WTC11 (cell line): Measurements from ENCODE around the gene DHRS7B. TPM values are rescaled to one million over a fixed set of nuclear protein-coding genes. Genes with fewer than 3 reads are reported as not detected.

Source experiments
- ATAC-seq: fragments of 200-7000 bp; cut with Tn5 transposase; 2 replicates; pipeline ENCODE4 v1.10.0; 2021; ENCODE audit warnings: mild to moderate bottlenecking, moderate library complexity
- CTCF ChIA-PET: fragments of 300-600 bp; sonication (Branson Sonifier 250); formaldehyde crosslinking; loops from one replicate; lab custom pipeline; 2021; ENCODE audit warnings: antibody characterized with exemption; lab: Charles Lee
- POLR2A ChIA-PET: fragments of 350-600 bp; sonication (Branson Sonifier 250); formaldehyde crosslinking; loops from one replicate; lab custom pipeline; 2021; ENCODE audit warnings: antibody characterized with exemption; lab: Charles Lee
- DNase-seq: peaks from one replicate; pipeline ENCODE4 v3.0.0; 2021; ENCODE audit warnings: low spot score
- H3K27ac Mint-ChIP-seq: 2 replicates; pipeline ENCODE4 v1.8.0; 2021; ENCODE audit warnings: mixed read lengths
- H3K27me3 Mint-ChIP-seq: 2 replicates; pipeline ENCODE4 v1.8.0; 2021; ENCODE audit warnings: low read depth, mild to moderate bottlenecking, moderate library complexity, mixed read lengths
- H3K36me3 Mint-ChIP-seq: 2 replicates; pipeline ENCODE4 v1.8.0; 2021; ENCODE audit warnings: mixed read lengths
- H3K4me1 Mint-ChIP-seq: 2 replicates; pipeline ENCODE4 v1.8.0; 2022; ENCODE audit warnings: mixed read lengths
- H3K4me3 Mint-ChIP-seq: 2 replicates; pipeline ENCODE4 v1.8.0; 2021; ENCODE audit warnings: mild to moderate bottlenecking, moderate library complexity, mixed read lengths
- H3K9me3 Mint-ChIP-seq: 2 replicates; pipeline ENCODE4 v1.8.0; 2021; ENCODE audit warnings: mixed read lengths
- ATF1 ChIP-seq: sonication (generic); formaldehyde crosslinking; IDR thresholded peaks from 2 replicates; pipeline ENCODE4 v1.8.1; 2023; ENCODE audit warnings: mild to moderate bottlenecking, moderate library complexity, missing genetic modification reagents
- CREM ChIP-seq: sonication (generic); formaldehyde crosslinking; IDR thresholded peaks from 2 replicates; pipeline ENCODE4 v1.8.1; 2022; ENCODE audit warnings: mild to moderate bottlenecking, missing genetic modification reagents, moderate library complexity
- FOXP1 ChIP-seq: sonication (generic); formaldehyde crosslinking; IDR thresholded peaks from 2 replicates; pipeline ENCODE4 v1.8.0; 2022; ENCODE audit warnings: missing genetic modification reagents, mild to moderate bottlenecking, moderate library complexity, borderline replicate concordance
- NFATC4 ChIP-seq: fragments of 250-450 bp; sonication (Bioruptor Pico); IDR thresholded peaks from 2 replicates; pipeline ENCODE4 v1.9.0; 2021; ENCODE audit warnings: mild to moderate bottlenecking
- NFE2L1 ChIP-seq: sonication (generic); formaldehyde crosslinking; IDR thresholded peaks from 2 replicates; pipeline ENCODE4 v1.8.1; 2023; ENCODE audit warnings: missing genetic modification reagents
- NR3C1 ChIP-seq: sonication (generic); formaldehyde crosslinking; conservative IDR thresholded peaks from 2 replicates; pipeline ENCODE4 v1.8.1; 2023; ENCODE audit warnings: low read depth, mild to moderate bottlenecking, missing genetic modification reagents
- PRDM15 ChIP-seq: sonication (generic); formaldehyde crosslinking; IDR thresholded peaks from 2 replicates; pipeline ENCODE4 v1.8.0; 2022; ENCODE audit warnings: missing genetic modification reagents
- RORB ChIP-seq: fragments of 250-450 bp; sonication (Bioruptor Pico); IDR thresholded peaks from 2 replicates; pipeline ENCODE4 v1.9.0; 2021; ENCODE audit warnings: mild to moderate bottlenecking
- SOX15 ChIP-seq: fragments of 250-450 bp; sonication (Bioruptor Pico); IDR thresholded peaks from 2 replicates; pipeline ENCODE4 v1.9.0; 2021; ENCODE audit warnings: mild to moderate bottlenecking
- SP1 ChIP-seq: sonication (generic); formaldehyde crosslinking; conservative IDR thresholded peaks from 2 replicates; pipeline ENCODE4 v1.8.1; 2022; ENCODE audit warnings: missing genetic modification reagents
- ZBTB21 ChIP-seq: sonication (generic); formaldehyde crosslinking; IDR thresholded peaks from 2 replicates; pipeline ENCODE4 v1.8.1; 2023; ENCODE audit warnings: mild to moderate bottlenecking, missing genetic modification reagents, borderline replicate concordance
- ZMAT4 ChIP-seq: fragments of 250-450 bp; sonication (Bioruptor Pico); IDR thresholded peaks from 2 replicates; pipeline ENCODE4 v1.9.0; 2021; ENCODE audit warnings: mild to moderate bottlenecking
- ZNF232 ChIP-seq: sonication (generic); formaldehyde crosslinking; IDR thresholded peaks from 2 replicates; pipeline ENCODE4 v1.8.0; 2022; ENCODE audit warnings: mild to moderate bottlenecking, missing genetic modification reagents
- ZNF416 ChIP-seq: fragments of 250-450 bp; sonication (Bioruptor Pico); IDR thresholded peaks from 2 replicates; pipeline ENCODE4 v1.9.0; 2021; ENCODE audit warnings: mild to moderate bottlenecking, inconsistent platforms
- total RNA-seq: library from RNA; stranded (reverse); gene quantifications from 3 replicates; pipeline ENCODE4 v1.2.3, GENCODE V29; 2021
- TF ChIP-seq, protein P1 (sequence below): sonication (generic); formaldehyde crosslinking; IDR thresholded peaks from 2 replicates; pipeline ENCODE4 v1.8.1; 2023; ENCODE audit warnings: mild to moderate bottlenecking, missing genetic modification reagents
- TF ChIP-seq, protein P2 (sequence below): sonication (generic); formaldehyde crosslinking; IDR thresholded peaks from 2 replicates; pipeline ENCODE4 v1.8.1; 2023; ENCODE audit warnings: mild to moderate bottlenecking, missing genetic modification reagents, borderline replicate concordance
- TF ChIP-seq, protein P3 (sequence below): sonication (generic); formaldehyde crosslinking; IDR thresholded peaks from 2 replicates; pipeline ENCODE4 v1.8.1; 2022; ENCODE audit warnings: low read depth, mild to moderate bottlenecking, moderate library complexity, missing genetic modification reagents, borderline replicate concordance
- TF ChIP-seq, protein P4 (sequence below): sonication (generic); formaldehyde crosslinking; IDR thresholded peaks from 2 replicates; pipeline ENCODE4 v1.8.0; 2022; ENCODE audit warnings: mild to moderate bottlenecking, missing genetic modification reagents

Gene DHRS7B
- total RNA-seq, 1 experiment from 2014 or later: 15.6 TPM

DNA sequence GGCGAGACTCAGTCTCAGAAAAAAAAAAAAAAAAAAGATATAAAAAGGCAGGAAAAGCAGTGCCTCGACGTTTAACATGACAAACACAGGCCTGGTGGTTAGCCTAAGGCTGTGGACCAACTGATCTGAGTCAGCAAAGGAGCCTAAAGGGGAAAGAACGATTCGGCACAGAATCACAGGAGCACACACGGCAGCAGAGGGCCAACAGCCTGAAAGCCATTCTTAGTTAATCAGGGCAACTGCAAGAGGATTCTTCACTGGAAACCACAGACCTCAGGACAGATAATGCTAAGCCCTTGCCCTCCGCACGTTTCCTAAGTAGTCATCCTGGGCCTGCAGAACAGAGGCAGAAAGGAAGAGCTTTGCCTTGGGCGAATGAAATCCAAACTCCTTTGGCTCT, 72.5 kb downstream of the DHRS7B start (continued):
- TF ChIP-seq, protein P1, sequence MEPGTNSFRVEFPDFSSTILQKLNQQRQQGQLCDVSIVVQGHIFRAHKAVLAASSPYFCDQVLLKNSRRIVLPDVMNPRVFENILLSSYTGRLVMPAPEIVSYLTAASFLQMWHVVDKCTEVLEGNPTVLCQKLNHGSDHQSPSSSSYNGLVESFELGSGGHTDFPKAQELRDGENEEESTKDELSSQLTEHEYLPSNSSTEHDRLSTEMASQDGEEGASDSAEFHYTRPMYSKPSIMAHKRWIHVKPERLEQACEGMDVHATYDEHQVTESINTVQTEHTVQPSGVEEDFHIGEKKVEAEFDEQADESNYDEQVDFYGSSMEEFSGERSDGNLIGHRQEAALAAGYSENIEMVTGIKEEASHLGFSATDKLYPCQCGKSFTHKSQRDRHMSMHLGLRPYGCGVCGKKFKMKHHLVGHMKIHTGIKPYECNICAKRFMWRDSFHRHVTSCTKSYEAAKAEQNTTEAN (CRISPR knock-in tag): no peak

GRCh38 chr17:21199856-21200255, 73.1 kb downstream of the DHRS7B start:
- Mint-ChIP-seq H3K27ac (peak overlapping the region; percentile 97), H3K4me1 (peaks cover 51% of the 10 kb centered on the region), H3K27me3 (no peaks in the 10 kb centered on the region), H3K9me3 (no peaks in the 10 kb centered on the region), H3K36me3 (peaks cover 25% of the 10 kb centered on the region), H3K4me3 (peak overlapping the region; percentile 59)
- ChIA-PET CTCF (interaction anchor here (1.0 to 2.4 kb wide), 8 partner anchors 10 to 312 kb away, joined by 3 to 9 read pairs (median 4); partner anchors contain the start of gene TMEM11), POLR2A (interaction anchor here (1.4 kb wide), 1 partner anchor 157 kb away, joined by 4 read pairs; the partner anchor contains the start of gene USP22)
- DNase-seq: peak; percentile 58
- peak; percentile 49 for ATAC-seq
- TF ChIP-seq ZNF416 (no peak), NFATC4 (CRISPR knock-in tag) (no peak), CREM (CRISPR knock-in tag) (no peak)

DNA sequence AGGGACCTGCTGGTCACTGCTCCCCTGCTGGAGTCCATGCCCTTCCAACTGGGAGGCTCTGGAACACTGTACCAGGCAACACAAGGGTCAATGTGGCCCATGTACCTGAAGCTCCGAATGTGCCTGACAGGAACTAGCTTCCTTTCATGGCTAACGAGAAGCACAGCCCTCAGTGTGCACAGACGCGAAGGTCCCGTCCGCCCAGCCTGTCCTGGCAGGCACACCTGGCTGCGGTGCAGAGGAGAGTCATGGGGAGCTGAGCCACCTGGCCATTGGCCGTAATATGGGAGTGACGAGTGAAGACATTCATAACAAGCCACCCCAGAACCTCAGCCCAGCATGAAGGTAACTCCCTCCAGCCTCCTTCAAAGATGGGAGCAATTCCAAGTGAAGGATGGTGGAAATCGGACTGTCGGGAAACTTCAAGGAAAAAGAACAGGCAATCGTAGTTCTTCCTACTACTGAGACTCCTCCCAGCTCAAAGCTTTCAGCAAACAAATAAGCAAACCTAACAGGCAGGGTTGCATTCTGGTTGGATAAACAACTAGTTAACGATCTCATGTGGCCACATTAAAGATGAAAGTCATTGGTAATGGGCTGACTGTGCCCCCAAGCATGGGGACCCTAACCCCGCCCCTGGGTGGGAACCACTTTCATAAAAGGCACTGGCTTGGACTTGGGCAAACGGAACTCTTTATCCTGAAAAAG, 74.0 kb downstream of the DHRS7B start:
- peaks cover 58% of the 10 kb centered on the region for H3K4me1 Mint-ChIP-seq
- peak overlapping the region; percentile 97 for H3K27ac Mint-ChIP-seq
- ChIA-PET POLR2A (interaction anchor here (1.4 kb wide), 1 partner anchor 158 kb away, joined by 4 read pairs; the partner anchor contains the start of gene USP22), CTCF (interaction anchor here (0.8 to 2.4 kb wide), 12 partner anchors 10 to 311 kb away, joined by 3 to 9 read pairs (median 3); partner anchors contain the start of gene TMEM11)
- H3K27me3 Mint-ChIP-seq: no peaks in the 10 kb centered on the region
- H3K36me3 Mint-ChIP-seq: peaks cover 25% of the 10 kb centered on the region
- H3K4me3 Mint-ChIP-seq: peak overlapping the region; percentile 59
- DNase-seq: no peak
- TF ChIP-seq FOXP1 (CRISPR knock-in tag) (peak; percentile 50; the same call in 1 of the 2 replicates), RORB (no peak)
- TF ChIP-seq, all 79 proteins: peak for 1
- ATAC-seq: no peak
- no peaks in the 10 kb centered on the region for H3K9me3 Mint-ChIP-seq

- Mint-ChIP-seq H3K4me1 (peaks cover 60% of the 10 kb centered on the region), H3K4me3 (no peak overlapping the region), H3K27ac (peak overlapping the region; percentile 97), H3K9me3 (no peaks in the 10 kb centered on the region), H3K36me3 (peaks cover 25% of the 10 kb centered on the region), H3K27me3 (no peaks in the 10 kb centered on the region)
- ChIA-PET CTCF (interaction anchor here (0.8 to 2.0 kb wide), 5 partner anchors 14 to 102 kb away, joined by 3 to 8 read pairs (median 3); no protein-coding TSS in a partner anchor), POLR2A (no interaction called here)
- ATAC-seq (no peak), DNase-seq (no peak)
- TF ChIP-seq, protein P2, sequence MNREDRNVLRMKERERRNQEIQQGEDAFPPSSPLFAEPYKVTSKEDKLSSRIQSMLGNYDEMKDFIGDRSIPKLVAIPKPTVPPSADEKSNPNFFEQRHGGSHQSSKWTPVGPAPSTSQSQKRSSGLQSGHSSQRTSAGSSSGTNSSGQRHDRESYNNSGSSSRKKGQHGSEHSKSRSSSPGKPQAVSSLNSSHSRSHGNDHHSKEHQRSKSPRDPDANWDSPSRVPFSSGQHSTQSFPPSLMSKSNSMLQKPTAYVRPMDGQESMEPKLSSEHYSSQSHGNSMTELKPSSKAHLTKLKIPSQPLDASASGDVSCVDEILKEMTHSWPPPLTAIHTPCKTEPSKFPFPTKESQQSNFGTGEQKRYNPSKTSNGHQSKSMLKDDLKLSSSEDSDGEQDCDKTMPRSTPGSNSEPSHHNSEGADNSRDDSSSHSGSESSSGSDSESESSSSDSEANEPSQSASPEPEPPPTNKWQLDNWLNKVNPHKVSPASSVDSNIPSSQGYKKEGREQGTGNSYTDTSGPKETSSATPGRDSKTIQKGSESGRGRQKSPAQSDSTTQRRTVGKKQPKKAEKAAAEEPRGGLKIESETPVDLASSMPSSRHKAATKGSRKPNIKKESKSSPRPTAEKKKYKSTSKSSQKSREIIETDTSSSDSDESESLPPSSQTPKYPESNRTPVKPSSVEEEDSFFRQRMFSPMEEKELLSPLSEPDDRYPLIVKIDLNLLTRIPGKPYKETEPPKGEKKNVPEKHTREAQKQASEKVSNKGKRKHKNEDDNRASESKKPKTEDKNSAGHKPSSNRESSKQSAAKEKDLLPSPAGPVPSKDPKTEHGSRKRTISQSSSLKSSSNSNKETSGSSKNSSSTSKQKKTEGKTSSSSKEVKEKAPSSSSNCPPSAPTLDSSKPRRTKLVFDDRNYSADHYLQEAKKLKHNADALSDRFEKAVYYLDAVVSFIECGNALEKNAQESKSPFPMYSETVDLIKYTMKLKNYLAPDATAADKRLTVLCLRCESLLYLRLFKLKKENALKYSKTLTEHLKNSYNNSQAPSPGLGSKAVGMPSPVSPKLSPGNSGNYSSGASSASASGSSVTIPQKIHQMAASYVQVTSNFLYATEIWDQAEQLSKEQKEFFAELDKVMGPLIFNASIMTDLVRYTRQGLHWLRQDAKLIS: no peak
- TF ChIP-seq ZMAT4 (no peak), ZBTB21 (CRISPR knock-in tag) (no peak), NR3C1 (CRISPR knock-in tag) (no peak), SP1 (CRISPR knock-in tag) (no peak), ATF1 (CRISPR knock-in tag) (no peak), SOX15 (no peak), NFE2L1 (CRISPR knock-in tag) (no peak), ZNF232 (CRISPR knock-in tag) (no peak), PRDM15 (CRISPR knock-in tag) (no peak)
- TF ChIP-seq, protein P3, sequence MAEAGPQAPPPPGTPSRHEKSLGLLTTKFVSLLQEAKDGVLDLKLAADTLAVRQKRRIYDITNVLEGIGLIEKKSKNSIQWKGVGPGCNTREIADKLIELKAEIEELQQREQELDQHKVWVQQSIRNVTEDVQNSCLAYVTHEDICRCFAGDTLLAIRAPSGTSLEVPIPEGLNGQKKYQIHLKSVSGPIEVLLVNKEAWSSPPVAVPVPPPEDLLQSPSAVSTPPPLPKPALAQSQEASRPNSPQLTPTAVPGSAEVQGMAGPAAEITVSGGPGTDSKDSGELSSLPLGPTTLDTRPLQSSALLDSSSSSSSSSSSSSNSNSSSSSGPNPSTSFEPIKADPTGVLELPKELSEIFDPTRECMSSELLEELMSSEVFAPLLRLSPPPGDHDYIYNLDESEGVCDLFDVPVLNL (CRISPR knock-in tag): no peak
- TF ChIP-seq, protein P4, sequence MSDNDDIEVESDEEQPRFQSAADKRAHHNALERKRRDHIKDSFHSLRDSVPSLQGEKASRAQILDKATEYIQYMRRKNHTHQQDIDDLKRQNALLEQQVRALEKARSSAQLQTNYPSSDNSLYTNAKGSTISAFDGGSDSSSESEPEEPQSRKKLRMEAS (CRISPR knock-in tag): no peak
Measured at GRCh38 chr17:21201298-21201595, 74.5 kb downstream of the DHRS7B start.
